NCI-H345 treated with DMSO at 0.1 percent for 48 hours (cell line): ENCODE results near the gene ZNF341.

Experiments
- DNase-seq: peaks from one replicate; lab custom pipeline; 2025; ENCODE audit not compliant: unreplicated experiment; lab: John Stamatoyannopoulos, UW

ZNF341 gene

GRCh38 chr20:33821270-33821836 is 89.6 kb downstream of the ZNF341 start:
- no peak for DNase-seq

DNA sequence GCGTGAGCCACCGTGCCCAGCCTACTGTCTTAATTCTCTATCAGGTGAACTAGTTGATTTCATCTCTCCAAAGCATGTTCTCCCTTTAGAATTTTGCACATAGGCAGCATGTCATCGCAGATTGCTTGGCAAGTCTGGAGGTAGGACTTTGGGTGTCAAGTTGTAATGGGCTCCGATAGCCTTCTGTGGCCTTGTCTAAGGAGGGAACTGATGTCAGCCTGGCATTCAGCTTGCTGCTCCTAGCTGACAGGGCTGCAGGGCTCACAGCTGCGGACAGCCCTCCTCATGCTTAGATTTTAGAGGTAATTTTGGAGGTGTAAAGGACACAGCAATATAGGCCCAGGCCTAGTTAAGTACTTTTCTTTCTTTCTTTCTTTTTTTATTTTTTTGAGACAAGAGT is 90.6 kb downstream of the ZNF341 start:
- DNase-seq = no peak

- no peak for DNase-seq
Observed at GRCh38 chr20:33822991-33823390, 91.2 kb downstream of the ZNF341 start.

- no peak for DNase-seq
Observed at GRCh38 chr20:33824852-33825251, 93.1 kb downstream of the ZNF341 start.

DNA sequence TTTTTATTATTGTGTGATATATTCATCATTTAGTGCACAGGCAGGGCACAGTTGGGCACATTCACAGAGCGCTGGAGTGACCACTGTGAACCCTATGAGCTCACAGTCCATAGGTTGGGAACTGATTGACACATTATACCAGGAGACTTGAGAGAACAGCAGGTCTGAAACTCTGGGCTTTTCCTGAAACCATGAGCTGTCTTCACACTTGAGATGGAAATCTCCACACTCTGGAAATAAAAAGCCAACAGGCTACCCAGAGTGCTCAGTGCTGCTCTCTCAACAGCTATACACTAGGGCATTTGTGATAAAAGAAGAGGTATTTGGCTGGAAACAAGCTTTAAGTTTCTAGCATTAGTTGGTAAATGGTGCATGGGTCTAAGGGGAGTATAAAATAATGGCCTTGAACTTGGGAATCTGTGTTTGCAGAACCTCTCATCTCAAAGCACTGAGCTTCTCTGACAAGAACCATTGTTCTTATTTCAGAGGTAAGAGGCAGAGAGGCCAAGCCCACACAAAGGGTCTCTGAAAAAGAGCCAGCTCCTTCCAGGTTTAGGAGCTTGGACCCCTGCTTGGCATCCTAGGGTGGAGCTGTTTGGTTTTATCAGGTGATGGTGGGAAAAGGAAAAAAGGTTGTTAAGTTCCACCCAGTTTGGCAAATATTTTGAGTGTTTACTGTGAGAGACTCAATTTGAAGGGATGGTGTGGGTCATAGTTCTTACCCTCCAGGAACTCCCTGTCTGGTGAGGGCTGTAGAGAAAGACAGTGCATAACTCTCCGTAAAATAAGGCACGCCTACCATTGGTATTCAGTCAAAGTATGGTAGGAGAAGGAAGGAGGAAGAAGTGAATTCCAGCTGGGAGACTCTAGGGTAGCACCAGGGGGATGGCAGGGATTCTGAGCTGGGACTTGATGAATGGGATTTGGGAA is 93.8 kb downstream of the ZNF341 start:
- peak; percentile 88 for DNase-seq

- no peak for DNase-seq
Observed at GRCh38 chr20:33826270-33826897, 94.6 kb downstream of the ZNF341 start.

- DNase-seq = no peak
Observed at GRCh38 chr20:33827109-33827508, 95.3 kb downstream of the ZNF341 start.

GRCh38 chr20:33827634-33828325 is 96.0 kb downstream of the ZNF341 start:
- DNase-seq = no peak

DNA sequence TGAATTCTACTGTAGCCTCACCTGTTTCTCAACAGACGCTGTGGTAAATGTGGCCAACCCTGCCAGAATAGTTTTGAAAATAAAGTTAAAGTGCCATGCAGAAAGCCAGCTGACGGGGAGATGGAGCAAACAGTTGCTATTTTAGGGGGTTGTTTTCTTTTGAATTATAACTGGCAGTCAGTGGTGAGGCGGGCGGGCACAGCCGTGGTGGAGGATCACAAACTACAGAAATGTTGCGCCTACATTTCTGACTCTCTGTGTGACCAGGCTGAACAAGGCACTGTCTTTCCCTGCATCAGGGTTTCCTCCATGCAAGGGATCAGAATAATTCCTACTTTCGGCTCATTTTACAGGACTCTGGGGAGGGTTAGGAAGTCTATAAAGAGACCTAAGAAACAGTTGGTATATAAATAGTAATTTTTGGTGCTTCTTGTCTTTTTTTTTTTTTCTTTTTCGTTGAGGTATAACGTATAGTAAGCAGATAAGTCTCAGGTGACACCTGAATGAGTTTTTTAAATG is 96.6 kb downstream of the ZNF341 start:
- no peak for DNase-seq

- DNase-seq = no peak
Observed at GRCh38 chr20:33828967-33829560, 97.3 kb downstream of the ZNF341 start.

DNA sequence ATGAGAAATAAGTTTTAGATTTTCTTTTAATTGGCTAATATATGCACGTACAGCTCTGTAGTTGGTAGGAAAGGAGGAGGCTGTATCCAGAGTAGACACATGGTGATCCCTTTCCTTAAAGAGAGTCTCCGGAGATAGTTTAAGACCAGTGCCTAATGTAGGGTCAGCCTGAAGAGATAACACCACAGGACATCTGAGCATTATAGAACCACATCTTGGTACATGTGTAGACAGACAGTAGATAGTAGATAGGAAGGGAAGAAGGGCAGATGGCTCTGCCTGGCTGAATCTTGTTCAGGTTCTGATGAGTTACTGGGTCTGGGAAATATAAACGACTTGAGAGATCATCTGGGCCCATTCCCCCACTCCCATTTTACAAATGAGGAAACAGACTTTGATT is 97.8 kb downstream of the ZNF341 start:
- no peak for DNase-seq

DNA sequence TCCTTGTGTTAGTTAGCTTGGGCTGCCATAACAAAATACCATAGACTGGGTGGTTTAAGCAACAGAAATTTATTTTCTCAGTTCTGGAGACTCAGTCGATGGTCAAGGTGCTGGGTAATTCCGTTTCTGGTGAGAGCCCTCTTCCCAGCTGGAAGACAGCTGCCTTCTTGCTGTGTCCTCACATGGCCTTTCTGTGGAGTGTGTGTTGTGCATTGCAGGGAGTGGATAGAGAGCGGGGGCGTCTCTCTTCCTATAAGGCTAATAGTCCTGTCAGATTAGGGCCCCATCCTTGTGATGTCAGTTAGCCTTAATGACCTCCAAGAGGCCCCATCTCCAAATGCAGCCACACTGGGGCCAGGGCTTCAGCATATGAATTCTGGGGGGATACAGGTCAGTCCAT is 98.6 kb downstream of the ZNF341 start:
- DNase-seq = no peak

GRCh38 chr20:33832103-33832804 is 100.5 kb downstream of the ZNF341 start:
- no peak for DNase-seq

- no peak for DNase-seq
Observed at GRCh38 chr20:33833333-33833732, 101.5 kb downstream of the ZNF341 start.

DNA sequence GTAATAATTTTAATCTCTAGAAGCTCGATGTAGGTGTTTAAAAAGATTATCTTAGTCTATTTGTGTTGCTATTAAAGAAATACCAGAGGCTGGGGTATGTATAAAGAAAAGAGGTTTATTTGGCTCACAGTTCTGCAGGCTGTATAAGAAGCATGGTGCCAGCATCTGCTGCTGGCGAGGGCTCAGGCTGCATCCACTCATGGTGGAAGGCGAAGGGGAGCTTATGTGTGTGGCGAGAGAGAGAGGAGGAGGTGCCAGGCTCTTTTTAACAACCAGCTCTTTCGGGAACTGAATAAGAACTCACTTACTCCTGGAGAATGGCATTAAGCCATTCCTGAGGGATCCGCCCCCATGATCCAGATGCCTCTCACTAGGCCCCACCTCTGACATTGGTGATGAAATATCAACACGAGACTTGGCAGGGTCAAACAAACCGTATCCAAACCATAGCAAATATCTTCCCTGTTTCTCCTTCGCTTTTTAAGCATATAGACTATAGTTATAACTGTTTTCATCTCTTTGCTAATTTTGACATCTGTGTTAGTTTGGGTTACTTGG is 103.9 kb downstream of the ZNF341 start:
- no peak for DNase-seq

DNA sequence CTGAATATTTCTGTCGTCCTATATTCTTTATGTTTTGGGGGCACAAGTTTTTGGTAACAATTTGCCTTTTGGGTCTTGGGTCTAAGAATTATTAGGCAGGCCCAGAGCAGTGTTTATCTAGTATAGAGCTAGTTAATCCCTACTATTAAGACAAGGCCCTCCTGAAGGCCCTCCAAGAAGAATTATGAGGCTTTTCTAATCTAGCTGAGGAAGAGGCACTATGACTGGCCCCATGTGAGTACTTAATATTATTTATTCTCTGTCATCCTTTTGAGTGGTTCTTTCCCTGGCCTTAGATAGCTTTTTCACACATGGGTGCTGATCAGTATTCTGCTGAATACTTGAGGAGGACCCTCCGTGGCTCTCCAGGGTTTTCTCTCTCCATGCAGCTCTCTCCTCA is 104.5 kb downstream of the ZNF341 start:
- no peak for DNase-seq

DNA sequence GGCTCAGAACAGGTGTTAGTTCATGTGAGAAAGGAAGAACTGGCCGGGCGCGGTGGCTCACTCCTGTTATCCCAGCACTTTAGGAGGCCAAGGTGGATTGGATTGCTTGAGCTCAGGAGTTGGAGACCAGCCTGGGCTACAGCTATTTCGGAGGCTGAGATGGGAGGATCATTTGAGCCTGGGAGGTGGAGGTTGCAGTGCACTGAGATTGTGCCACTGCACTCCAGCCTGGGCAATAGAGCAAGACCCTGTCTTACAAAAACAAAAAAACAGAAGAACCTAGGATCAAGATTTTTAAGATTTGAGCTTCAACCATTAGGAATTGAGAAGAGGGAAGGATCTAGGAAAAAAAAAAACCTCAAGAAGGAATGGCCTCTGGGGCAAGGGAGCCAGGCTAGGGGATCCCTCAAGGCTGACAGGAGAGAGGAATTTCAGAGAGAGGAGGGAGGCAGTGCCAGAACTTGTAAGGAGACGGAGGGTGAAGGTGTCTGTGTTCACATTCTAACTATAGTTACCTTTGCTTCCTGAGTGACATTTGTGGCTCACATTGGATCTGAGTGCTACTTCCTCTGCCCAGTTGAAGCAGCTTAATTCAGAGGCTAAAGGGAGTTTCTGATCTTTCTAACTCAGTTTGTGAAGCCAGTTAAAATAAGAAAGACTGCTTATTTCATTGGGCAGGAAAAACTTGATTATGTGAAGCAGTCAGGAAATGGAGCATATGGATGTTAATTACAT is 105.5 kb downstream of the ZNF341 start:
- DNase-seq = no peak

DNA sequence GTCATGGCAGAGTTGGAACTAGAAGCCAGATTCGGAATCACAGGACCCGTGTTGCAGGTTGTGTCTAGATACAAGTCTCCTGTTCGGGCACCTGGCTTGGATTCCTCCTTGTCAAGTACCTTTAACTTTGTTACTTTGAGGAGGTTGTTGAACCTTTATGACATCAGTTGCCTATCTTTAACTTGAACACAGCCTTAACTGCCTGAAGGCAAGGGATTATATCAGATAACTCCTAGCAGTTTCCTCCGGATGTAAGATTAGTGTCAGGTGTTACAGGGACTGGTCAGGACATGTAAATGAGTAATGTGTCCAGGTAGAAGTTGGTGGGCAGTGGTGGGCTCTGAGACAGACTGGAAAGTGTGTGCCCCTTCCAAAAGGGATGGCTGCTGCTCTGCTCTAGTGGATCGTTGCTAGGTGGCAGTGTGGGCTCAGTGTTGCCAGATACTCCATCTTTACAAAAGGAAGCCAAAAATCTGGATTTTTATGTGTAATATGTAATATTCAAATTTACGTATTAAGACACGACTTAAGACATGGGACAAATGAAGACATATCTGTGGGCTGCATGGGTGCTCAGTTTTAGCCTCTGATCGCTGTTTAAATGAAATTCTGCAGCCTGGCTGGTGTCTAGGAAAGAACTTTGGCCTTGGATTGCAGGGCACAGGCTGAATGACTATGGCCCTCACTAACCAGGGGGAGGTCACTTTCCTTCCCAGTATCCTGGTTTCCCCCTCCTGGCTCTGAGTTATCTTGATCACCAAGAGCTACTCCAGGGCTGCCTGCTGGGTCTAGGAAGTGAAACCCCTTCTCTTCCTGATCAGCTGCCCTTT is 106.5 kb downstream of the ZNF341 start:
- no peak for DNase-seq
